GM18858 (cell line): ENCODE data around the gene CYP17A1.

Experiments used
- ATAC-seq: cut with Tn5 transposase; IDR thresholded peaks from one replicate; pipeline ENCODE4 v1.9.1; 2021; ENCODE audit not compliant: unreplicated experiment

Gene CYP17A1

DNA sequence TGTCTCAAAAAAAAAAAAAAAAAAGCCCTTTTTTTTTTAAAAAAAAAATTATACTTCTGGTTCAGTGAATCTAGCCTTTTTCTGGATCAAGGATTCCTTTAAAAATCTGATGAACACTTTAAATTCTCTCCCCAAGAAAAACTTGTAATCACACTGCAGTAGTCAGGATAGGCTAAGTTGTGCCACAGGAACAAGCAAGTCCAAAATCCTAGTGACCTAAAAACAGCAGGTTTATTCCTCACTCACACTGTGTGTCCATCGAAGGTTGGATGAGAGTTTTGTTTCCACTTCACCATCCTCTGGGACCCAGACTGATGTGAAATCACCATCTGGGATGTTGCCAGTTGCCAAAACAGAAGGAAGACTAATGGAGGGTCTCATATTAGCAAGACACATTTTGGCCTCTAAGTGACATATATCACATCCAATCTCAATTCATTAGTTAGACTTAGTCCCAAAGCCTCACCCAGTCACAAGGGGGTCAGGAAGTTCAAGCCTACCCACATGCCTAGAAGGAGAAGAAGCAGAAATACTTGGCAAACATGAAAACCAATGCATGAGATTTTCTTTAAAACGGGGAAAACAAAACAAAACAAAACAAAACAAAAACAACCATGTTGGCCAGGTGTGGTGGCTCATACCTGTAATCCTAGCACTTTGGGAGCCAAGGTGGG, 32.7 kb downstream of the CYP17A1 start:
- no peak for ATAC-seq

DNA sequence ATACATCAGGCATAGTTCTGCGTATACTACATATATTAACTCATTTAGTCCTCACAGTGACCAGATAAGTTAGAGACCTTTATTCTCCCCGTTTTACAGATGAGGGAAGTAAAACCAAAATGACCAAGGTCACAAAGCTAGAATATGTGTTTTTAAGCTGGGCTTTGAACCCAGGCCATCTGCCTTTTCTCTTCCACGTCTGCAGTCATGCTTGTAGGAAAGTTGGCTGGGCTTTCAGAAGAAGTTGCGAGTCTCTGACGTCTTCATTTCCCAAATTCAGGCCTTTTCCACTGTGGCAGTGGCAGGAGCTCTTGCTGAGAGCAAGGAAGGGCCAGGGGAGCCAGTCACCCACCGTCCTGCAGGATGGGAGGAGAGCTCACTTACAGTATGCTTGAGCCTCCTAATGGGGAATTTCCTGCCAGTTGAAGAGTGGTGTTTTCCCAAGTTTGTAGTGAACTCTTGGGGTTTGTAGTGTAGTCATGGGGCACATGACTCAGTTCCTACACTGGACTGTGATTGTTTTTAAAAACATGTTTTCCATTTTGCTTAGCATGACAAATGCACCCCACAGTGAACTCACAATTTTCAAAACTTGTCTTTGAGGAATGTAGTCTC, 34.2 kb downstream of the CYP17A1 start:
- no peak for ATAC-seq

DNA sequence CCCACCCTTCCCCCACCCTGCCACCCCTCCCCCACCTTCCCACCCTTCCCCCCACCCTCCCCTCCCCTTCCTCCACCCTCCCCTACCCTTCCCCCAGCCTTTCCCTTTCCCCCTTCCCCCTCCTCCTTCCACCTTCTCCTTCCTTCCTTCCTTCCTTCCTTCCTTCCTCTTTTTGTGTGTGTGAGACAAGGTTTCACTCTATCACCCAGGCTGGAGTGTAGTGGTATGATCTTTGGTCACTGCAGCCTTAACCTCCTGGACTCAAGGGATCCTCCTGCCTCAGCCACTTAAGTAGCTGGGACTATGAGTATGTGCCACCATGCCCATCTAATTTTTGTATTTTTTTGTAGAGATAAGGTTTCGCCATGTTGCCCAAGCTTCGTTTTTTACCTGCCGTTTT, 35.2 kb downstream of the CYP17A1 start:
- ATAC-seq: no peak

DNA sequence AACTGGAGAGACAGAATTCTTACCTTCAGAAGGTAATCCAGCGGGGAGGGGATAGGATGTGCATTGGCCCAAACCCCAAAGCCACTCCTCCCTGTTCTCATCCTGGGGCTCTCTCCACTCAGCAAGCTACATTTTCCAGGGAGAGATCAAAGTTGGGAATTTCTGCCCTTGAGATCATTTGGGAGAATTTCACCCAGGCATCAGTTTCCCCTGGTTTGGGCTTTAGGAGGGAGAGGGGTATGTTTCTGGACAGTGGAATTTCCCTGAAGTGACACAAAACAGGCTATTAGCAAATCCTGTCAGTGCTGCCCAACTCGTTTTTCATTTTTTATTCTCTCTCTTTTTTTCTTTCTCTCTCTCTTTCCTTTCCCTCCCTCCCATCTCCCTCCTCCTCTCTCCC, 35.7 kb downstream of the CYP17A1 start:
- no peak for ATAC-seq

DNA sequence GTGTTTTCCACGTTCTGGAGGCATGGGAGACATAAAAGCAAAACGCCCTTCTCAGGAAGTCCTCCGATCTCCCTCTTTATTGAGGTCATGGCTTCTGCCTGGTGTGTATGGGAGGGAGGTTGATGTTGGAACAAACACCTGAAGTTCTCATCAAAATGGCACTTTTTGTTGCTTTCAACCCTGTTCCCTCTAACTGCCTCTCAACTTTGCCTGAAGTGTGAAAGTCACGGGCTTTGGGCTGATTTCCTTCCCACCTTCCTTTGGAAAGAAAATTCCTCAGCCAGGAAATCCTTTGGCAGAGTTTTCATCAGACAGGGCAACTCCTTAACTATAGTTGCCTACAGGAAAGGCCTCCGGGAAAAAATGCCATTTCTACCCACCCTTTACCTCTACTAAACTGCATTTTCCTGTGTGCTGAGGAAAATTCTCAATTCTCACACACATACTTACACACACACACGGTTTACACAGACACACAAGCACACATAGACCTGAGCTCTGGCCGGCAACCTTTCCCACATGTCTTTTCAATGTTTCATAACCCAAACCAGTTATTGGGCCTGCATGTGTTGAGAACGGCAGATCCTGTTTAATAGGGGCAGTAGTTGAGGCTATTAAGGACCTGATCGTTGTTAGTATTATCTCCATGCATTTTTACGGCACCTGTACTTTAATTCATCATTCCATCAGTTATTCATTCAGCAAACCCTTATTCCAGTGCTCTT, 36.4 kb downstream of the CYP17A1 start:
- ATAC-seq: no peak

DNA sequence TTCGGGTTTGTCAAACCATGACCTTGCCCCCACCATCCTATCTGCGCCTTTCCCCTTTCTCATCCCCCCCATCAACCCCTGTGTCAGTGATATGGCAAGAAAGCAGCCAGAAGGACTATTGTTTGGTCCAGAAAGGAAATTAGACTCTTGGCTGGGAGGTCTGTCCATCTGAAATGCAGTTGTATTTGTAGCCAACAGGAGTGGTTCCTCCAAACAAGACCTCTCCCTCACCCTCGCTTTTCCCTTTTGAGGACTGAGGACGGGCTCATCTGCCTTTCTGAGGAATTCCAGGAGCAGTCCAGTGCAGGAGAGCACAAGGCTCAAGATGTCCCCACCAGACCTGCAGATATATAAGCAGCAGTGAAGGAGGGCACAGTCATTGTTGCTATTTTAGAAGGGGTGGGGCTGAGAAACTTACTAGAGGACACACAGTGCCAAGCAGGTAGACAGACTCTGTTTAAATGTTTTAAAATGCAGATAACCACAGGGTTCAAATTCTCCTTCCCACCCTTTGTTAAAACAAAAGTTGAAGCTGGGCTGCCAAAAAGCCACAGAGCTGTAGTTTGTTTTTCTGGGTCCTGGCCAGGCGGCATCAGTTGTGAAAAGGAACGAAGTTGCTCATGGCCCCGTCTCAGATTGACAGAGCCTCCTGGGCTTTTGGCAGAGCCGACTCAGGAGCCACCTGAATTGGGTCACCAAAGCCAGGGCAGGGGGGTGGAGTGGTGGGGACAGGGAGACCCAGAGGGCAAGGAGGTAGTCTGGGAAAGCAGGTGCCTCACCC, 37.3 kb downstream of the CYP17A1 start:
- ATAC-seq: no peak

DNA sequence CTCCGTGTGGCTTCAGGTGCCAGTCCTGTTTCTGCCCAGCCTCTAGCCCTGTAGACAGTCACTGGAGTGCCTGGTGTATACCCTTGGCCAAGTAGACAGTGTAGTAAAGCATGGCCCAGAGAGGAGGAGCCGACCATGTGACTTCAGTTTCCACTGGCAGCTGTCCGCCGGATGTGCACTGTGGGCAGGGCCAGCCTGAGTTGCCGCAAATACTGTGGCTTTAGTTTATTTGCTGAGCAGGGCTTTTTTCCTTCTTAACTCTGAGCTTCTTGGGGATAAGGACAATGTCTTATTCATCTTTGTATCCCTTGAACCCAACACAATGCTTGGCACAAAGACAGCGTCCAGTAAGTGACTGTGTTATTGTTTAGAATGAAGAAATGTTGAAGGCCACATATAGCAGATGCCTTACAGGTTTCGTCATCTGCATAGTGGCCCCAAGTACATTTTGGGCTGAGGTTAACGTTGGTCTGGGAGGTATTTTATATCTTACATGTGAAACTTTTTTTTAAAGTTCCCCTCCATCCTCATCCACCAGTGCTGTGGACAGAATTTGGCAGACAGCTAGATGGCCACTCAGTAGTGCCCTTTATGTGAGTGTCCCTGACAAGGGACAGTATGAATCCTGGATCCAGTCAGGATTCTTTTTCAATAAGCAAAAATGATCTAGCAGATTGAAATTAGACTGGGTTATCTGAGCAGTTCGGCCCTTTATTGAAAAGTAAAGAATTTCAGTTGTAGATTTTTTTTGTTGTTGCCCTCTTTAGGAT, 40.6 kb downstream of the CYP17A1 start:
- peak; percentile 88 for ATAC-seq

DNA sequence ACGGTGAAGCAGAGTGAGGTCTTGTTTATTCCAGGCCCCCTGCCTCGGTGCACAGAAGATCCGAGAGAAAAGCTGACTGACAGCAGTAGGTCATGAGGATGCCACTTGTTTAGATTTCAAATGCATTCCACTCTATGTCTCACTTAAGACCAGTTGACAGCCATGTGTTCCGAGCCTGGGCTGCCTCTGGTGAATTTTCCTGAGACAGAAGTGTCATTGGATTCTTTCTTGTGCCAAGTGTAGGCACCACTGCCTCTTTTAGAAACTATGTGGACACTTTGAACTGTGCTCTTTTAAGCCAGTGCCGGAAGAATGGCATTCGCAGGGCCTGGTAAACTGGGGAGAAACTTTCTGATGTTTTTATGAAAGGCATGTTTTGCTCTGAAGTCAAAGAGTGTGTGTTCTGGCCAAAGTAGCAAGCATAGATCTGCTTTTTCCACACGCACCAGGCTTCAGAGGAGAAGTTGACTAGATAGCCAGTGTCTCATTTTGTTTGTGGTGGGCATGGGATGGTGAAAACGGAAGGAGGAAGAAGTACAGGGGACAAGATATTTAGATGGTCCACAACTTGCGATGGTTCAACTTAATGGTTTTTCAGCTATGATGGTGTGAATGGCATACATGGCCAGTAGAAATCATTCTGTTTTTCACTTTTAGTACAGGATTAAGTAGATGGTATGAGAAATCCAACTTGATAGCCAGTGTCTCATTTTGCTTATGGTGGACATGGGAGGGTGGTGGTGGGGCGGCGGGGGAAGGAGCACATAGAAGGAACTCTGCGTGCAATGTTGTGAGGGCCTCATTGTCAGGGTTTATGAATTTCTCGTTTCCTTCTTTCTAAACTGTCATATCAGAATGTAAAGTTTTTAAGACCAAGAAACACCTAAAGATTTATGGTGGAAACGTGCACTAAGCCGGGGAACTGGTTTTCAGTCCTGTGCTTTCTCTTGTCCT, 41.5 kb downstream of the CYP17A1 start:
- ATAC-seq: no peak

DNA sequence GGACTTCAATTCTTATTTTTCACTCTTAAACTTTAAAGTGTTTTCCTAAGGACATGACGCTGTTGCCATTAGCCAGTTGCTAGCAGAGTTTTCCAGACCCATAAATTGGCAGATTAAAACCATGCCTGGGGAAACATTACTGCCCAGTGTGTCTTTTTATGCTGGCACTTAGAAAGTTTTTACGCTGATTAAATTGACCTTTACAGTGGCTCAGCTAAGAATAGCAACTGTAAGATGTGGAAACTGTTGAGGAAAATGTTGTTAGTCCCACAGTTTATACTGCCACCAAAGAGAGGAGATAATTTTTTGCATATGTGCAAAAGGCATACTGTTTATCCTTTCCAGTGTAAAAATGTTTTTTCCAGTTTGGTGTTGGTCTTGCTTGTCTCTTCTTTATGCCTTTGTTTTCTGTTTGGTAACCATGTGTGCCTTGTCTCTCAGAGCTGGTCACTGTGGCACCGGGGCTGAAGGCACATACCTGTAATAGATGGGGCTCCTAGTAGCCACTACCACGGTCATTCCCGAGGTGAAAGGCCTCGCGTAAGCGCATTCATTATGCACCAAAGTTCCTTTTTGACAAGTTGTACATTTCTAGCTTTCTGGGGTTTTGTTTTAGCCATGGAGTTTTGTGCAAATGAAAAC, 45.3 kb downstream of the CYP17A1 start:
- ATAC-seq: no peak

DNA sequence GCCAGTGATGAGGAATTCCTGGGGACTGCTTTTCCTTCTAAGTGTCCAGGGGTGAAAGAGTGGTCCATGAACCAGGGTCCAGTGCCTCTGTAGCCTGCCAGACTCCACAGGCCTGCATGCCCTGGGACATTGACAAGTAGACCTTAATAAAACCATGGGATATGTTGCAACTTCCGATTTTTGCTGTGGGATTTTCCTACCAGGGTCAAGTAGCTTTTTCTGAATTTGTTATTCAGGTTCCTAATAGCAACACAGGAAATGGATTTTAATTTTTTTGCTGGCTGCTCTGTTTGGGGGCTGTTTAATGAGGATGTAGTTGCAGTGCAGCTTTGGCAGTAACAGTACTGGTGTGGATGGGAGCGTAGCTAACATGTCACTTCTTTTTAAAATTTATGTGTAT, 51.4 kb downstream of the CYP17A1 start:
- ATAC-seq: no peak

DNA sequence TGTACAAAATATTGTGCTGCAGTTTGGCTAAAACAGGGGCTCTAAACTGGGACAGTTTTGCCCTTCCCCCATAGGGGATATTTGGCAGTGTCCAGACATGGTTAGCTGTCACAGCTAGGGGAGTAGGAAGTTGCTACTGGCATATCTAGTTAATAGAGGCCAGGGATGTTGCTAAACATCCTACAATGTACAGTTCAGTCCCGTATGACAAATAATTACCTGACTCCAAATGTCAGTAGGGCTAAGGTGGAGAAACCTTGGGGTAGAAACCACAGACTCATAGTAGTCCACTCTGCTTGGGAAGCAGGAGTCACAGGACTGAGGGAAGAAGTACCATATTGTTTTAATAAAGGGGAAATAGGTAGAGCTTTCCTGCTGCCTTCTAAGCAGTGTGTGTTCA, 53.6 kb downstream of the CYP17A1 start:
- no peak for ATAC-seq

DNA sequence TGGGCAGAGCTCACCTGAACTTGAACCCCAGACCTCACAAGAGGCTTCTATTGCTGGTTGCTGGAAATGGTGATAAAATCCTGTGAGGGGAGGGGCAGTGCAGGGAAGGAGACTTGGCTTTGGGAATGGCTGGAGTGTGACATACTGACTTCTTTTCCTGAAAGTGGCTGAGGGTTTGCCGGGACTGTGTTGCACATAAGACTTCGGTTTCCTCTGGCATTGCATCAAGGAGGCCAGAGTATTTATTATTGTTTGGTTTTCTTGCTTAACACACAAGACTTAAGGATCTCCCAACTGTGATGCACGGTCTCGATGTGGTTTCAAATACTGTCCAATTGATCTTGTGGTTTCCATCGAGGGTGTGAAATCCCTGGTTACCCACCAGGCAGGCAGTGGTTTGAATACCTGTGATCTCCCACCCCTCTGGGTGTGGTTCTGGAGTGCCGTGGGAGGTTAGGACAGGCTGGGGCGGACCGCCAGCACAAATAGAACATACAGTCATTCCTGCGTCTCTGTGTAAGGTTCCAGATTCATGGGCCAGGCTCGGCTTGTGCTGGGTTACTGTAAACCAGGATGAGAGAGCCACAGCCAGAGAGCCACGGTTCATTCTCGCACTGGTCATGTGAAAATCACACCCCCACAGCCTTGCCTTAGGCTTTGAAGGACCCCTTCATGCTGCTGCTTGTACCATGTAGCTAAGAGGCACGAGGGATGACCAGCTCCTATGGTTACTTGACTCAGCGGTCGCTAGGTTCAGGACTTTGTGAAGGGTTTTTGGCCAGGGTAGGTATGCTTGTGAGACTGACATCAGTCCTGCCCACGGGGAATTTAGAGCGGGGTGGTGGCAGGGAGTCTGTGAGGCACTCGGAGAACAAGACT, 54.3 kb downstream of the CYP17A1 start:
- ATAC-seq: no peak

DNA sequence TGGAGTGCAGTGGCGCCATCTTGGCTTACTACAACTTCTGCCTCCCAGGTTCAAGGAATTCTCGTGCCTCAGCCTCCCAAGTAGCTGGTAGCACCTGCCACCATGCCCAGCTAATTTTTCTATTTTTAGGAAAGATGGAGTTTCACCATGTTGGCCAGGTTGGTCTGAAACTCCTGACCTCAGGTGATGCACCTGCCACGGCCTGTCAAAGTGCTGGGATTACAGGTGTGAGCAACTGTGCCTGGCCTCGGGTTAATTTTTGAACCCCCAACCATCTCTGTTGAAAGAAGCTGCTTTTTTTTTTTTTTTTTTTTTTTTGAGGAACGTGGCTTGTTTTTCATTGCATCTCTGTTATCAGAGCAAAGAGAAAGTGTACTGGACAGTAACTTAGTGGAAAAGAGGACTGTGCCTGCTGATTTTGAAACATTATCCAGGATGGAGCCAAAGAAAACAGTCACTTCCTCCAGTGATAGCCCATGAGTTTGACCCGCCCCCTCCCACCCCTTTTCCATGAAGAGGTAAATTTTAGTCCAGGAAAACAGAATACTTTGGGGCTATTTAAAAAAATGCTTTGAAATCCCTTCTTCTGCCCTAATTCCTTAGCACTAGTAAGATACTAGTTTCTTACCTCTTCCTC, 55.2 kb downstream of the CYP17A1 start:
- no peak for ATAC-seq

DNA sequence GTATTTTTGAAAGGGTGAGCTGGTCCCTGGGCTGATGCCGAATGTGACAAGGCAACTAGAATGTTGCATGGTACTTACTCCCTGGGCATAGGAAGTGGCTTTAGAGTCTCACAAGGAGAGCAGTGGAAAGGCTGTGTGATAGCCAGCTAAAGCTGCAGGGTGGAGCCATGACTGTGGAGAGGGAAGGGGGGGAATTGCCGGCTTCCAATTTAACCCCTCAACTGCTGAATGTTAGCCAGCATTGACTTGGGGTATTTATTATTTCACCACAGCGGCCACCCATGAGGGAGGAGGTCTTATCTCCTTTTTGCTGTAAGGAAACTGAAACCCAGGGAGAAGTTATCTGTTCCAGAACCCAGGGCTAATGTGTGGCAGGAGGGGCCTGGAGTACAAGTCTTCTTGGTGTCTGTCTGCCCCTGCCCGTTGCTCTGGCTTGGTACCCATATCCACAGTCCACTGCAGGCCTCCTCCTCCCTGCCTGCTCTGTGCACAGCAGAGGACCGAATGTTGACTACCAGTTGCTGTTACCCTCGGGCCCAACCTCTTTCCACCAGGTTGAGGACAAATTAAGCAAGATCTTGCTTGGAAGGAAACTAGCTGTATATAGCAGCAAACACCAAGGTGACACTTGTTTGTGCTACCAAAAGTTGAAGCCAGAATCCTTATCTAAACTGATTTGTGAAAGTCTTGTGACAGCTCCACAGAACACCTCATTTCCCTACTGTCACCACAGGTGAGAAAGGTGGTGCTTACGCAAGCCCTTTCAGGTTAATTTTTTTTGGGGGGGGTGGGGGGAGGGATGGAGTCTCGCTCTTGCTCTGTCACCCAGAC, 55.9 kb downstream of the CYP17A1 start:
- ATAC-seq: no peak
